HG02588 (cell line): ENCODE data around the gene ANKRD62.

Experiments
- ATAC-seq: cut with Tn5 transposase; IDR thresholded peaks from one replicate; pipeline ENCODE4 v1.9.1; 2021; ENCODE audit warnings: mild to moderate bottlenecking, moderate library complexity; ENCODE audit not compliant: unreplicated experiment

The ANKRD62 gene

GRCh38 chr18:12093520-12094257, at the start of gene ANKRD62:
Gene ANKRD62, plus strand, starts transcription at chr18:12093843. Its CDS starts 175 bp downstream, at chr18:12094018.
- ATAC-seq: no peak

DNA sequence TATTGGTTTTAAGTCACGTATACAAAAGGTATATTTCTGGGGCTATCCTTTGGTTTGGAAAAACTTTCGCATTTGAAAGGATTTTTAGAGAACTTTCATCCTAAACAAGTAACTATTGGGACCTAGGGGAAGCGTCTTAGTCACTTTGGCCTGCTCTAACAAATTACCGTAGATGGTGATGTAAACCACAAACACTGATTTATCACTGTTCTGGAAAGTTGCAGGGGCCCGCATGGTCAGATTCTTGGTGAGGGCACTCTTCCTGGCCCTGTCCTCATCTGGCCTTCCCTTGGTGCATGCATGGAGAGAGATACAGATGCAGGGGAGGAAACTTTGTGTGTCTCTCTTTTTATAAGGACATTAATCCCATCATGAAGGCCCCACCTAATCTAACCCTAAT, 49.1 kb upstream of the ANKRD62 start:
- ATAC-seq: no peak

- no peak for ATAC-seq
Measured at GRCh38 chr18:12046046-12046750, 47.4 kb upstream of the ANKRD62 start.

DNA sequence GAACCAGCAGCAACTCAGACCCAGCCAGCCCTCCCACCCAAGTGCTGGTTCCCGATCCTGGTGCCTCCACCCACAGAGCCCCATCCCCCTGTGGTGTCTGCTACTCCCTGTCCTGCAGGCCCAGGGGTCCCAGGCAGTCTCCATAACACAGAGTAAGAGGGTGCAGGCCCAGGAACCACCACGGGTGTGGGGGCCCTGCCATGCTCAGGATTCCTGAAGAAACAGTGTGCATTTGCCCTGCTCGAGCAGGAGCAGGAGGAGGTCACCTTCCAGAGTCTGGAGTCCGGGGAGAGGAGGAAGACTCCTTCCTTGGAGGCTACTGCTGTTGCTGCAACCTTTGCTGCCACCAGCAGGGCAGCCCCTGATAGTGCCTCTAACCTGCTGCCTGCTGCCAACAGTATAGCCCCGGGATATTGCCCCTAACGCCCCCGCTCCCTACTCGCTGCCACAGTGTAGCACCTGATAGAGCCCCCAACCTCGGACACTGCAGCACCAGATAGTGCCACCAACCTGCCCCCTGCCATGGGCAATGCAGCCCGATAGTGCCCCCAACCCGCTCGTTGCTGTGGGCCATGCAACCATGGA, 46.8 kb upstream of the ANKRD62 start:
- ATAC-seq: no peak

DNA sequence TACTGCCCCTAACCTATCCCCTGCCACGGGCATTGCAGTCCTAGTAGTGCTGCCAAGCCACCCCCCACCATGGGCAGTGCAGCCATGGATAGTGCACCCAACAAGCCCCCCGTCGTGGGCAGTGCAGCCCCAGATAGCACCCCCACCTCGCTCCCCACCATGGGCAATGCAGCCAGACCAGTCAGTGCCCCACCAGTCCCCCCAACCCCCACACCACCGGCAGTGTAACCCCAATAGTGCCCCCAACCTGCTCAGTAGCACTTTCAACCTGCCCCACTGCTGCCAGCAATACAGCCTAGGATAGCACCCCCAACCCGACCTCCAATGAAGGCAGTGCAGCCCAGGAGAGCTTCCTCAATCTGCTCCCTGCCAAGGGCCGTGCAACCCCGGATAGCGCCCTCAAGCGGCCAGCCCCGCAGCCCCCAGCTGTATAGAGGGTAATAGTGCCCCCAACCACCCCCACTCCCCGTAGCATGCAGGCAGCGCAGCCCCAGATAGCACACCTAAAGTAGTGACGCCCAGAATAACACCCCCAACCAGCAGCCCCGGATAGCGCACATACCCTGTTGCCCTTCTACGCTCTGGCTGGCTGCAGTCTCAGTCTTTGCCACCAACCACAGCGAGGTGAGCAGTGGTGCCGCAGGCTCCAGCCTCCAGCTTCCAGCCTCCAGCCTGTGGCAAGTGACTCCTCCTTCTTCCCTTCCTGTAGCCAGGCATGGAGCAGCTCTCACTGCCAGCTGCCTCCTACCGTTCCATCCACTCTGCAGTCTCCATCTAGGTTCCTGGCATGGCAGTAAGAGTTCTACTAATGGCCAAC, 45.4 kb upstream of the ANKRD62 start:
- ATAC-seq: no peak

GRCh38 chr18:12048827-12049175, 44.8 kb upstream of the ANKRD62 start:
- ATAC-seq: no peak

DNA sequence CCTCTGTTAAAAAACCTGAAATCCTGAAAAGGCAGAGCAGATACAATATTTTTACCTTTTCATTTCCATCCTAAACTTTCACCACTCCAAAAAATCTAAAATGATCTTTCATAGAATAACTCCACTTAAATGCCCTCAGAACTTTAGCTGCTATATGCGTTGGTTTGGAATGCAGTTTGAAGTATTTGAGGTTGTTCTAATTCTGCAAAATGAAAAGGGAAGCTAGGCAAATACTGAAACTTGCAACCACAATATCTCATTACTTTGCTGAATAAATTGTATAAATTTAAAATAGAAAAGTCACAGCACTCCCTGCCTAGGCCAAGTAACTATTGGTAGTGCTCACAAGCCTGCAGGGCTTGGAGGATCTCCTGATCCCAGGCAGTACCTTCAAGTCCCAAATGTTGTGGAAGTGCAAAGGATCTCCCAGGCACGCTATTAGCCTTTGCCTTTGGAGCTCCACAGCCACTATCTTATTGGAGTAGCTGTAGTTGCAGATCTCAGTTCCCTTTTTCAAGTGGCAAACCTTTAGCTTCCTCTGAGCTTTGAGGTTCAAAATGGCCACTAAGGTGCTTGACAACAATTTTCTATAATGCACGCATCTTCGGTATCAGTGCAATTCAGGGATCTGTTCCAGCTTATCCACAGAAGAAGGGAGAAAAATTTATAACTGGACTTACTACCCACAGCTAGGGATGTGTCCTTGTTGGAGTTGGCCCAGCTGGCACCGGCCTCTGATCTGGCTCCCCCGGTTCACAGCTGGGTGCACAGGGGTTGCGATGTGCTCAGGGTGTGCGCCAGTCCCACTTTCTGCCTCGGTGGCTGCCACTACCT, 43.4 kb upstream of the ANKRD62 start:
- ATAC-seq: peak; percentile 88

DNA sequence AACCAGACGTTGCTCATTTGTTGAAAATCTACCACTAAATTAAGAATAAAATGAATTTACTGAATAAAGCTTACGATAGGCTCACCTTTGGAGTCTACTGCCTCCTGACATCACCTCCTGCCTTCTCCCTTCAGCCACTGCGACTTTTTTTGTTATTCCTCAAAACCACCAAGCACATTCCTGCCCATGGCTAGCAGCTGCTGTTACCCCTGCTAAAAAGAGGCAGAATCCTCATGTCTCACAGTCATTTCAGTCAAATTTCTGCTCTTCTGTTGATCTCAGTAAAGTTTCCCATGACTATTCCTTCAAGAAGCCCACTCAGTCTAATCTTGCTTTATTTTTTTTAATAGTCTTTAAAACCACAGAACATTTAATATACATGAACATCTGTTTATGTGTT, 40.8 kb upstream of the ANKRD62 start:
- ATAC-seq: no peak

DNA sequence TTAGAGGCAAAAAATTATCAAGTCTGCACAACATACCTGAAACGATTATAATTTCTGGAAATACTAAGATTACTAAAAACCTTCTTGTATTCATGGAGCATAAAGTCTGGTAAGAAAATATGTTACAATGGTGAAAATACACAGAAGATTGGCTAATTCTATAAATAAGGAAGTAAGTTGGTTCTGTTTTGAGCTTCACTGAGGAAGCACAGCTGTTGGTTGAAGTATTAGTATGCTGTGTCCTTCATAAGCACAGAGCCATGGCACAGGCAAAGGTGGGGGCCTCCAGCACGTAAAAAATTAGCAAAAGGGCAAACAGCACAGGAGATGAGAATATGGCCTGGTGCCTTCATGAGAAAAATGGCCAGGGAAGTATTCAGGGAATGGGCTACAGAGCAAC, 40.4 kb upstream of the ANKRD62 start:
- ATAC-seq: no peak

DNA sequence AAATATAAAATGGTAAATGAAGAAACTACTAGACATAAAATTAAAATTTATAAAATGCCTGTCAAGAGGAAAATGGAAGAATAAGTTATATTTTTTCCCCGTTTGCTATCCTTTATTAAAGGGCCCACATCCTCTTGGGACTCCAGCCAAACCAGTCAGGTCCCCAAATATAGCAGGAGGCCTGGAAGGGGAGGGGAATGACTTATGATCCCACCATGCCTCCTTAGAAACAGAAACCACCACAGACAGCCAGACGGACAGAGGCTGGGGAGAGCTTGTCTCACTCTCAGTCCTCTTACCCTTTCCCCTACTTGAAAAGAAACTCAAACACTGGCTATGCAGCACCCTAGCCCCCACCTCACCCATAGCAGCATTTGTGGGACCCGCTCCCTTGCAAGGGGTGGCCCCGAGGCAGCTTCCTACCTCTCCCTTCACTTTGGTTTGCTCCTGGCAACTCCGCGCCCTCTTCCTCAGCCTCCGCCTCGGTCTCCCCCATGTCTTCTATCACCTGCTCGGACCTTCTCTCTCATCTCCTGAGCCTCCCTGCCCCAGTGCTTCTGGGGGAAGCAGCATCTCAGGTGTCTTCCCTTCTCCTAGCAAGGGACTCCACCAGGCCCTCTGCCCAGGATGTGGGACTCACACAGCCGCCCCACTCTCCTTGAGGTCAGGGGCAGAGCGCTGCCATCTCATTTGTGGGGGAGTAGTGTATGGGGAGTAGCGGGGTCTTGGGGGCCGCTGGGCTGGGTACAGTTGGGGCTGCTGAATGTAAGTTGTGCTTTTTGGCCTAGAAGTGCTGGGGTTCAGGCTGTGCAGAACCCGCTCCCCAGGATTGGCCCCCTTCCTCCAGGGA, 37.4 kb upstream of the ANKRD62 start:
- no peak for ATAC-seq

- ATAC-seq: no peak
Measured at GRCh38 chr18:12056884-12057402, 36.7 kb upstream of the ANKRD62 start.

DNA sequence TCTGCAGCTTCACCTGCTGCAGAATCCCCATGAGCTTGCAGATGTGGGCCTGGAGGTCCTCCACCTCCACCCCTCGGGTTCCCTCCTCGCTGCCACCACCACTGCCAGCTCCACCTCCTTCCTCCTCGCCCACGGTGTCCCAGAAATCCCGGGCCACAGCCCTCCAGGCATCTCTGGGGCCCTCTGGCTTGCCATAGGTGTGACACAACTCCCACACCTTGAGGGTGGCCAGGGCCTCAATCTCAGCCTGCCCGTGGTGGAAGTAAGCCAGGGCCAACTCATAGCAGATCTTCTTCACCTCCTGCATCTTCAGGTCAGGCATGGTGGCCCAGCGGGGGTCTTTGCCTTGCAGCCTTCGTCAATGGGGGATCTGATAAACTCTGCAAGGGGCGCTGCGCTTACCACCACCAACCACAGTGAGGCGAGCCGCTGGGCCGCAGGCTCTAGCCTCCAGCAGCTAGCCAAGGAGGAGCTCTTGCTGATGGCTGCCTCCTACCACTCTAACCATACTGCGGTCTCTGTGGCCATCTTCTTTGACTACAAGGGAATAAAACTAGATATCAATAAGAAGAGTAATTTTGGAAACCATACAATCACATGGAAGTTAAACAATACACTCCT, 36.1 kb upstream of the ANKRD62 start:
- ATAC-seq: no peak

DNA sequence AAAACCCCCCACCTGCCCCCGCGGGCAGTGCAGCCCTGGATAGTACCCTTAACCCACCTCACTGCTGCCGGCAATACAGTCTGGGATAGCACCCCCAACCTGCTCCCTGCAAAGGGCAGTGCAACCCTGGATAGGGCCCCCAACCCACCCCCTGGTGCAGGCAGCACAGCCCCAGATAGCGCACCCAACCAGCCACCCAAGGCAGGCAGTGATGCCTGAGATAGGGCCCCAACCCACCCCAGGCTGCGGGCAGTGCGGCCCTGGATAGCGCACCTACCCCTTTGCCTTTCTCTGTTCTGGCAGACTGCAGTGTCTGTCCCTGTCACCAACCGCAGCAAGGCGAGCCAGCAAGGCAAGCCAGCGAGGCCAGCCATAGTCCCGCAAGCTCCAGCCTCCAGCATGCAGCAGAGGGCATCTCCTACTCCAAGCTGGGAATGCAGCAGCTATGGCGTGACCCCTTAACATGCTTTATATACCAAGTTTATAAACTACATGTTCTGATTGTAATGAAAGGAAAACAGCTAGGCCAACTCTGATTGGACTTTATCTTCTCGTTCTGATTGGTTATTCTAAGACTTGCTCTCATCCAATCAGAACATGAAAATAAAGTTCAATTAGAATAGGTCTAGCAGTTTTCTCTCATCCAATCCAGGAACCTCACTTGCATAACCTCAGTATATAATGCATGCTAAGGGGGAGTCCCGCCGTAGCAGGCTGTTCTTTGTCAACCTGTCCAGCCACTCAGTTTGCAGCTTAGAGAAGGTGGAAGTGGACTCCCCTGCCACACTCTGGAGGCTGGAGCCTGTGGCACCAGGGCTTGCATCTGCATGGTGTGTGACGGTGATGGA, 34.1 kb upstream of the ANKRD62 start:
- no peak for ATAC-seq

DNA sequence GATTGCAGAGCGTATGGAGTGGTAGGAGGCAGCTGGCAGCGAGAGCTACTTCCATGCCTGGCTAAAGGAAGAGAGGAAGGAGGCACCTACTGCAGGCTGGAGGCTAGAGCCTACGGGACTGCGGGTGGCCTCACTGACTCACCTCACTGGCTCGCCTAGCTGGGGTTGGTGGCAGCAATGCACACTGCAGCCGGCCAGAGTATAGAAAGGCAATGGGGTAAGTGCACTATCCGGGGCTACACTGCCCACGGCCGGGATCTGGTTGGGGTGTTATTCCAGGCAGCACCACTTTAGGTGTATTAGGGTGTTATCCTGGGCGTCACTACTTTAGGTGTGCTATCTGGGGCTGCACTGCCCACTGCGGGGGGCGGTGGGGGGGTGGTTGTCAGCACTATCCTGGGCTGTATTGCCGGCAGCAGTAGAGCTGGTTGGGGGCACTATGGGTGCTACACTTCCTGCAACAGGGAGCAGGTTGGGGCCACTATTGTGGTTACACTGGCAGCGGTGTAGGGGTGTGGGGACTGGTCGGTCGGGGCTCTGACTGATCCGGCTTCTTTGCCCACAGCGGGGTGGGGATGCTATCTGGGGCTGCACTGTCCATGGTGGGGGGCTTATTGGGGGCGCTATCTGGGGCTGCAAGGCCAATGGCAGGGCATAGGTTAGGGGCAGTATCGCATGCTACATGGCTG, 33.3 kb upstream of the ANKRD62 start:
- ATAC-seq: no peak

- ATAC-seq: no peak
Measured at GRCh38 chr18:12061685-12062084, 32.0 kb upstream of the ANKRD62 start.

GRCh38 chr18:12062974-12063373, 30.7 kb upstream of the ANKRD62 start:
- no peak for ATAC-seq

DNA sequence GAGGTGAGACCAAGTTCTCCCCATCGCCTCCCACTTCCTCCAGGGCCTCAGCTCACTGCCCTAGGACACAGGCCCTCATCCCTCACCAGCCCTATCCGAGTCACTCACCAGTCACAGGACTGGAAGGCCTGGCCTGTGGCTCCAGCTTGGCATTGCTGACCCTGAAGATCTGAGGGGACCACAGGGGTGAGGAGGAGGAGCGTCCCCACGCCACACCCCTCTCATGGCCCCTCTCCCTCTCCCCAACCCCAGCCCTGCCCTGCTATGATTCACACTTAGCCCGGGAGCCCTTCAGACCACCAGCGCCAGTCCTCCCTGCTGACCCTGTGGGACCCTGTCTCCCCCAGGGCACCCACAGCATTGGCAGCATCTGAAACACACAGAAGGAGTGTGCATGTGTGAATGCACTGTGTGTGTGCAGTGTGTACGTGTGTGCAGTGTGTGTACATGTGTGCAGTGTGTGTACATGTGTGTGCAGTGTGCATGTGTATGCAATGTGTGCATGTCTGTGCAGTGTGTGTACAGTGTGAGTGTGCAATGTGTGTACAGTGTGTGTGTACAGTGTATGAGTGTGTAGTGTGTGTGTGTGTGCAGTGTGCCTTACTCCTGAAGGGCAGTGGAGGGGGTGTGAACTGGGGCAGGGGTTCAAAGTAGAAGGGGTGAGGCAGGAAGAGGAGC, 29.4 kb upstream of the ANKRD62 start:
- ATAC-seq: no peak
